Measurements from ENCODE around the gene SLC6A8. TPM values are rescaled to one million over a fixed set of nuclear protein-coding genes. Genes with fewer than 3 reads are reported as not detected.

SLC6A8 gene
- polyA plus RNA-seq, 1 donor = 56.6 TPM

DNA sequence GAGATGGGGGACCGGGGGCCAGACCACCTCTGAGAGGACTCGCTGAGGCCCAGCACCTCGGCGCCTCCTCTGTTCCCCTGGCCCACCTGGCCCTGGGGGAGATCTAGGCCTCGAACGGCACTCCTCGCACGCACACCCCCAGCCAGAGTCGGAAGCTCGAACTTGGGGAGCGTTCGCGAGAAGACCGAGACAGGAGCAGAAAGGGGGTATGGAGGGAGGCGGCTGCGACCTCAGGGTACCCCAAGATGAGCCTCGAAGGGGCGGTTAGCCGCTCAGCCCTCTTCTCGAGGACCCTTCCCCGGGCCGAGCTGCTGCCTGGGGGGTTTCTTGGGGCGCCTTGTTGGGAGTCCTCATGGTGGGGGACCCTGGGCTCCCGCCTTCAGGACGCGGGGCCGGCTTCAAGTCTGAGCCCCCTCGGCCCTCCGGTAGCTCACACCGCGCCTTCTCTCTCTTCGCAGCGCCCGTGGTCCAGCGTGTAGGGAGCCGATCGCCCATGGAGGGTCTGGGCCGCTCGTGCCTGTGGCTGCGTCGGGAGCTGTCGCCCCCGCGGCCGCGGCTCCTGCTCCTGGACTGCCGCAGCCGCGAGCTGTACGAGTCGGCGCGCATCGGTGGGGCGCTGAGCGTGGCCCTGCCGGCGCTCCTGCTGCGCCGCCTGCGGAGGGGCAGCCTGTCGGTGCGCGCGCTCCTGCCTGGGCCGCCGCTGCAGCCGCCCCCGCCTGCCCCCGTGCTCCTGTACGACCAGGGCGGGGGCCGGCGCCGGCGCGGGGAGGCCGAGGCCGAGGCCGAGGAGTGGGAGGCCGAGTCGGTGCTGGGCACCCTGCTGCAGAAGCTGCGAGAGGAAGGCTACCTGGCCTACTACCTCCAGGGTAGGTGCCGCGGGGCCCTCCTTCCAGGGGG lies 40.0 kb upstream of the SLC6A8 start:
- DNase-seq = no peak

DNA sequence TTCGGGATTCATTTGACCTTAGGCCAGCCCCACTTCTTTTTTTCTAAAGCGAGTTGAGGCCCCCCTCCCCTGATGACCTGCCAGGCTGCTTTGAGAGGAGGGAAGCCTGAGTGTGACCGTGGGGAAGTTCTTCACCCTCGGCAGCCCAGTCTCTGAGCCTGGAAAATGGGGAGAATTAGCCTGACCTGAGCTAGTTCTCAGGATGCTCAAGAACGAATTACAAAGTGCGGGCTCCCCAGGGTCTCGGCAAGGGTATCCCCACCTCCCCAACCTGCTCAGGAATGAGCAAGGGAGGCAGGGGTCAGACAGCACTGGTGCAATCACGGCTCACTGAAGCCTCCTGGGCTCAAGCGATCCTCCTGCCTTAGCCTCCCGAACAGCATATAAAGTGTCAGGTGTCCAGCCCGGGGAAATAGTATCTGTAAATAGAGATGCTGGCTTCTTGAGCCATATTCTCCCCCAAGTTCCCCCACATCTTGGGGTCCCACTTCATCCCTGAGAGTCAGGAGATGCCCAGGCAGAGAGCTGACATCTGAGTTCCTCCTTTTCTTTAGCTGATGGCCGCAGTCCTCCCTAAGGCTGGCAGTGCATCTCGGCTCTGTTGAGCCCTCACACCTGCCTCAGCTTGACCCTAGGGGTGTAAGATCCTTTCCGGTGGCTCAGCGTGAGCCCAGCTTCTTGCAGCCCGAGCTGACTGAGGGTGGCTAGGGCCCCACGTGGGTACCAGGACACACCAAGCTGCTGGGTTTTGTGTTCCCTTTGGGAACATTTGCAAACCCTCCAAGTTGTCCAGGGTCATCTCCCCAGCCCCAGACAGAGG lies 39.2 kb upstream of the SLC6A8 start:
- DNase-seq = no peak

DNA sequence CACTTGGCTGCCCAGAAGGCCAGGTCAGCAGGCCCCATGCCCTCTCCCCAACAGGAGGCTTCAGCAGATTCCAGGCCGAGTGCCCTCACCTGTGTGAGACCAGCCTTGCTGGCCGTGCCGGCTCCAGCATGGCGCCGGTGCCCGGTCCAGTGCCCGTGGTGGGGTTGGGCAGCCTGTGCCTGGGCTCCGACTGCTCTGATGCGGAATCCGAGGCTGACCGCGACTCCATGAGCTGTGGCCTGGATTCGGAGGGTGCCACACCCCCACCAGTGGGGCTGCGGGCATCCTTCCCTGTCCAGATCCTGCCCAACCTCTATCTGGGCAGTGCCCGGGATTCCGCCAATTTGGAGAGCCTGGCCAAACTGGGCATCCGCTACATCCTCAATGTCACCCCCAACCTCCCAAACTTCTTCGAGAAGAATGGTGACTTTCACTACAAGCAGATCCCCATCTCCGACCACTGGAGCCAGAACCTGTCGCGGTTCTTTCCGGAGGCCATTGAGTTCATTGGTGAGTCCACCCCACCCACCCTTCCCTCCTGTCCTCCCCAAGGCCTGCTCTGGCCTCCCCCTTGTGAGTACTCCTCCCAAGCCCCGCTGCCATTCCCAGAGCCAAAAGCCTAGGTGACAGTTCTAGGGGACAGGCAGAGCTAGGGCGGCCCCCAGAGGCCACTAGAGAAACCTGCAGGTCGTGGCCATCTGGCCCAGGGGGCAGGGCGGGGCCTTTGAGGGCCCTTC lies 38.4 kb upstream of the SLC6A8 start:
- no peak for DNase-seq

DNA sequence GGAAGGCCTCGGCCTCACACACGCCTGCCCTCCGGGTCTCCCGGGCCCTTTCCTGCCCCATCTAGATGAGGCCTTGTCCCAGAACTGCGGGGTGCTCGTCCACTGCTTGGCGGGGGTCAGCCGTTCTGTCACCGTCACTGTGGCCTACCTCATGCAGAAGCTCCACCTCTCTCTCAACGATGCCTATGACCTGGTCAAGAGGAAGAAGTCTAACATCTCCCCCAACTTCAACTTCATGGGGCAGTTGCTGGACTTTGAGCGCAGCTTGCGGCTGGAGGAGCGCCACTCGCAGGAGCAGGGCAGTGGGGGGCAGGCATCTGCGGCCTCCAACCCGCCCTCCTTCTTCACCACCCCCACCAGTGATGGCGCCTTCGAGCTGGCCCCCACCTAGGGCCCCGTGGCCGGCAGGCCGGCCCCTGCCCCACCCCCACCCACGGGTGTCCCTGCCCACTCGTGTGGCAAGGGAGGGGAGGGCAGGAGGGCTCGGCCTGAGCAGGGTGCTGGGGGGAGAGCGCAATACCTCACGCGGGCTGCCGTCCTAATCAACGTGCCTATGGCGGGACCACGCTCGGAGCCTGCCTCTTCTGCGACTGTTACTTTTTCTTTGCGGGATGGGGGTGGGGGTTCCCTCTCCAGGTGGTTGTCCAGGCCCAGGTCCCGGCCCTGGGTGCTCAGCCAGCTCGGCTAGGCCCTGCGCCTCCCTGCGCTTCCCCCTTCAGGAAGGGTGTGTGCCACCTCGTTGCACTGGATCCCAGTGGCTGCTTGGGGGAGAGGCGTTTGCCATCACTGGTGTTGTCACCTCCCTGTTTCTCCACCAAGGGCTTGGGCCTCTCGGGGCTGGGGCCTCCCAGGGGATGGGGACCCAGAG lies 37.6 kb upstream of the SLC6A8 start:
- no peak for DNase-seq

DNA sequence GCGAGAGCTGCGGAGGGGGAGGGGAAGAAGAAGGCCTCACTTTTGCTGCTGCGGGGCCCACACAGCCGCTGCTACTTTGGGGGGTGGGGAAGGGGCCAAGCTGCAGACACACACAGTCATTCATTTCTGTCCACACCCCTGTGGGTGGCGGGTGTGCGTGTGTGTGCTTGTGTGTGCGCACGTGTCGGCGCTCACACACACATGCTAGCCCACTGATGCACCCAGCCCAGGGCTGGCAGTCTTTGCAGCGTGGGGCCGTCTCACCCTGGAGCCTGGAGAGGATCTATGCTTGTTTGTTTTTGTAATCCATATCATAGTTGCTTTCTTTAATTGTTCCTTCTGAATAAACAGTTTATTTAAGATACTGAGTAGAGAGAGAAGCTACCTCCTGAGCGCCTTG lies 36.8 kb upstream of the SLC6A8 start:
- DNase-seq = no peak

DNA sequence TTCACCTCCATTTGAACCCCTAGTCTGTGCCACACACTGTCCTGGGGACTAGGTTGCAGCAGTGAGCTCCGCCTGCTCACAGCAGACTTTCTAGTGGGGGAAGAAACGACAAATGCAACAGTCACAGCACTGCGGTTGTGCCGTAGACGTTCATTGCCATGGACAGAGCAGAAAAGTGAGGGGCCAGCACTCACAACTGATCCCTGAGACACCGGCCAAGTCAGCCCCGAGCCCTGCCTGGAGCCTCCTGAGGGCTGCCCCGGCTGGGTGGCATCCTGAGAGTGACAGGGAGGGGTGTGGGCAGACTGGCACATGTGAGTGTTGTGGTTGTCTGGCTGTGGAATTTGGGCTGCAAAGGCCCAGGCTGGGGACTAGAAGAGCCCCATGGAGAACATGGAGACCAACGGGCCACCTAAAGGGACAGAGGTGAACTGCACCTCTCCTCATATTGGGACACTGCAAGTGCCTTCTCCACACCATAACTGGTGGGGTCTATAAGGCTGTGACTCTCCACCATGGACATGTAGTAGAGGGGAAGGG lies 36.1 kb upstream of the SLC6A8 start:
- DNase-seq = no peak

DNA sequence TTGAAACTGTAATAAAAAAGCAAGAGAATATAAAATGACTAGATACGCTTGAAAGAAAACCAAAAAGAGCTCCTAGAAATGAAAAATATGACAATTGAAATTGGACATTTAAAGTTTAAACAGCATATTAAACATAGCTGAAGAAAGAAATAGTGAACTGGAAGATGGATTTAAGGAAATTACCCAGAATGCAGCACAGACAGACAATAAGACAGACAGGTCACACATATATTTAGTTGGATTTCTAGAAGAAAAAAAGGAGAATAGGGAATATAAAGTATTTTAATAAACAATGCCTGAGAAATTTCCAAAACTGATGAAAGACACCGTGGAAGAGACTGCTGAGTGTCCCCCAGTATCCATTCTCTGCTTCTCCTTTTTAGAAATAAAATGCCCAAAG lies 34.2 kb upstream of the SLC6A8 start:
- DNase-seq = no peak

DNA sequence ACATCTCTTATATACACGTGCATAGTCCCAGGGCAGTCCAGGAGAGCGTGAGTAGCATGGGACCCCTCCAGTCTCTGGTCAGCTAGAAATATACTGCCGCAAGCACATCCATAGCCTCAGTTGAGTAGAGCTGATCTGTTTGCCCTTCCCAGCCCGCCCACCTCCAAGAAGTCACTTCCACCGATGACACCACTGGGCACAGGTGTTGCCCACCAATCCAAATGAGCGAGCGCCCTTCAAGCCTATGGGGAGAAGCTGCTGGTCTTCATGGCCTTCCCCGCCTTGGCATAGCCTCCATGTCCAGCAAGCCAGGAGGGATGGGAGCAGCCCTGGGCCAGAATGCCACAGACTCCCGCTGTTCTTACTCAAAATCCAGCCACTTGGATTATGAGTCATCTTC lies 30.6 kb upstream of the SLC6A8 start:
- no peak for DNase-seq

DNA sequence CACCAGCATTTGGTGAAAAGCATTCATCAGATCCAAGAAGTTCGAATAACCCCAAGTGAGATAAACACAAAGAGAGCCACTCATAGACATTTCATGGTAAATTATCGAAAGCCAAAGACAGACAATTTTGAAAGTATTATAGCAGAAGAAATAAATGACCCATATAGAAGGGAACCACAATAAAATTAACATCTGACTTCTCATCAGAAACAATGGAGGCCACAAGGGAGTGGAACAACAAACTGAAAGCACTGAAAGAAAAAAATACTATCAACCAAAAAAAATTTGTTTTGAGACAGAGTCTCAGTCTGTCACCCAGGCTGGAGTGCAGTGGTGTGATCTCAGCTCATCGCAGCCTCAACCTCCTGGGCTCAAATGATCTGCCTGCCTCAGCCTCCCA lies 28.5 kb upstream of the SLC6A8 start:
- DNase-seq = no peak

DNA sequence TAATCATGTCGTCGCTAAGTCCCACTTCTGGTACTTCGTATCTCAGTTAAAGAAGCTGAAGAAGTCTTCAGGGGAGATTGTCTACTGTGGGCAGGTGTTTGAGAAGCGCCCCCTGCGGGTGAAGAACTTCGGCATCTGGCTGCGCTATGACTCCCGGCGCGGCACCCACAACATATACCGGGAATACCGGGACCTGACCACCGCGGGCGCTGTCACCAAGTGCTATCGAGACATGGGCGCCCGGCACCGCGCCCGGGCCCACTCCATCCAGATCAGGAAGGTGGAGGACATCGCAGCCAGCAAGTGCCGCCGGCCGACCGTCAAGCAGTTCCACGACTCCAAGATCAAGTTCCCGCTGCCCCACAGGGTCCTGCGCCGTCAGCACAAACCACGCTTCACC lies 25.5 kb upstream of the SLC6A8 start:
- DNase-seq = no peak

DNA sequence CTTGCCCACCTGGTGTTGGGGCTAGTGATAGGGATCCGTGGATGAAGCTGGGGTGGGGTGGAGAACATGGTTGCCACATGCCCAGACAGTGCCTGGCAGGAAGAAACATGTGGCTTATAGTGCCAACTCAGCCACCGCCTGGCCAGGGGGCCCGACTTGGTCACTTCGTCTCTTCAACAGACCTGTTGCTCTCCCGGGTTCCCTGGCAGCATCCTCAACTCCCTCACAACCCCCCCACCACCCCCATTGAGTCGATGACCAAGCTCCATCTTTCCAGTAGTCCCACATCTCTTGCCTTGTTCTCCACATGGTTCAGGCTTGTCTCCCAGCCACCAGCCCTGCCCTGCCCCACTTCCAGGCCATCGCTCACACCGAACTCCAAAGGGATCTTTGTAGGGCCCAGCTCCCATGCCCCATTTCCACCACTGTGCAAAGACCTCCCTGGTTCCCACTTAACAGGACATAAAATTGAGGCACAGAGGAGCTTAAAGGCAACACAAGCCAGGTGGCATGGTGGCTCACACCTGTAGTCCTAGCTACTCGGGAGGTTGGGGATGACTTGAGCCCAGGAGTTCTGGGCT lies 21.9 kb upstream of the SLC6A8 start:
- DNase-seq = no peak

DNA sequence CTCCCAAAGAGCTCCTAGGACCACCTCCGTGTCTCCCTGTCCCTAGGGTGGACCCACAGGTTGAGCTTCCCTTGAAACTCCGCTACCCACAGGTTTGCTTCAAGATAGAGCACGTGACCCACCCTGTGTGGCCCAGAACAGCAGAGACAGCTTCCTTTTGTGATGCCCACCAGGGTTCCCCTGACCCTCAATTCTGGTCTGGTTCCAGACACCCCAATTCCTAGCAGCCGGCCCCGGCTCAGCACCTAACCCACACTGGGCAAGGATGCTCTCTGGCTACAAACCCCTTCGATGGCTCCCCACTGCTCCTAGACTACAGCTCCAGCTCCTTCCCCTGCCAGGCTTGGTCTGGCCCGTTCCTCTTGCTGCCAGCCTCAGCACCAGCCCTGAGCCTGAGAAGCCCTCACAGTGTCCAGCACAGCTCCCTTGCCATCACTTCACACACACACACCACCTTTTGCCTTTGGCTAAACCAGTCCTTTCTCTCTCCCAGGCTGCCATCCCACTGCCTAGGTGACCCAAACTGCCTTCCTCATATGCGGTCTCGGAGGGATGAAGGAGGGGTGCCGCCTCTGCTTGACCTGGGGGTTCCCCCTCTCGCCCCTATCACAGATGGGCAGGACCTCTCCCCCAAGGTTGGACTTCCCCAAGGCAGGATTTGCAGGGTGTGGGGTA lies 20.3 kb upstream of the SLC6A8 start:
- no peak for DNase-seq

DNA sequence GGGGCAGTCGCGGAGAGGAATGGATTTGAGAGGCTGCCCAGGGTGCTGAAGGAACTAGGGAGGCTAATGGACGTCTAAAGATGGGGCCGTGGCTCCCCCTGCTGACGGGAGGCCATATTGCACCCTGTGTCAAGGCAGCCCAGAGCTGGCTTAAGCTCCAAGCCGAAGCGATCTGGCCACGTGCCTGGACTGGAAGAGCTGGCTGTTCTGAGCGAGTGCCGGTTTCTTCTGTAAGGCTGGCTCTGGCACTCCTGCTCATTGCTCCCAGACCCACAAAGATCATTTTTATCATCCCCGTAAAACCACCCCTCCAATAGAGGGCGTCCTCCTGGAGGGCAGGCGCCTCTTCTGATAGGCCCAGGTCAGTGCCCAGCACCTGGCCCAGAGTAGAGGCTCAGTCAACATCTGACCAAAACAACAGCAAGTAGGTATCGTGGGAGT lies 19.8 kb upstream of the SLC6A8 start:
- DNase-seq = peak; percentile 78

DNA sequence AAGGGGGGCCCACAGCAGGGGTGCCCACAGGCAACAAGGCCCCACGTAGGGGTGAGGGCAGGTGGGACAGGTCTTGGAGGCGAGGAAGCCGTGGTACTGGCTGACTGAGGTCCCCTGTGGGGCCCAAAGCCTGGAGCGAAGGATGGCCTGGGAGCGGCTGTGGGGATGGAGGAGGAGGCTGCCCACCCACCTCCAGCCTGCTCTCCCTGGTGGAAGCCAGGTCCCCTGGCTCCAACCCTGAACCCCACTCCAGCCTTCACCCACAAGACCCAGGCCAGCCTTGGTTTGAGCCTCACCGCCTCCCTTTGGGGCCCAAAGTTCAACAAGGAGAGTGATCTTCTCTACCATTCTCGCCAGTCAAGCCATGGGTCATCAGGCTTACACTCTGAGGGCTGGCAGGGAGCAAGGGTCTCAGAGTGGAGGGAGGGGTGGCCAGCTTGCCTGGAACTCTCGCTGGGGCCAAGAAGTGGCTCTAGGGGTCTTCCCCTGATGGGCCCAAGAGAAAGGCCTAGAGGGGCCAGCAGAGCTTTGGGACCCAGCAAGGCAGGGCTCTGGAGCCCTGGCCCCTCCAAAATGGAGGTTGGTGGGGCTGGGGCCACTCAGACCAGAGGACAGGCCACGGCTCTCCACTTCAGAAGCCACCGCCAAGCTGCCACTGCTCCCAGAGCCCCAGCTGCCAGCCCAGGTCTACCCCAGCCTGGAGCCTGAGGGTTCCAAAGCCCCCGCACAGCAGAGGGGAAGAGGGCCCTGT lies 19.1 kb upstream of the SLC6A8 start:
- no peak for DNase-seq

DNA sequence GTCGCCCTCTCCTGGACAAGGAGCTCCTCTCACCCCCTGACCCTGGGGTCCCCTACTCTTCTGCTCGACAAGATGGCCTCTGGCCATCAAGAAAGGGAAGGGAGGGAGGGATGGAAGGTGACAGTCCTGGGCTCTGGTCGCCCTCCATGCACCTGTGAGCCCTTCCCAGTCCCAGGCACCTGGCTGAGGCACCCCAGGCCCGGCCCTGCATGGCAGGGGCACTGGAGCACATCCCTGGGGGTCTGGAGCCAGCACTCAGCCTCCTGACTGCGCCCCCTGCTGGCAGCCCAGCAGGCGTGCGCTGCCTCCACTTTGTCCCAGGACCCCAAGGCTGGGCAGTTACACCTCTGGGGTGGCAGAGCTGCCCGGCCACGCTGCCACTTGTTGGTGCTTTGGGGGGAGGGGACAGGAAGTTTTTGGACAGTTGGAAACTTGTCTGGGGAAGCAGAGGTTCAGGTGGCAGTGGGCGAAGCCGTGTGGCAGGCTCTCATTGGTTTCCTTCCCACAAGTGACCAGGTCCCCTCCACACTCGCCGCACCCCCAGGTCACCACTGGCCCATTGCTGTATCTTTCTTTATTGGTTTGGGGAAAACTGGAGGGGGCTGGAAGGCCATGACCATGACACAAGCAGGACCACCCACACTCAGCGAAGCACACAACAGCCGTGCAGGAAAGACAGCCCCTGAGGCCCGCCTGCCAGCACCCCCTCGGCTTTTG lies 18.4 kb upstream of the SLC6A8 start:
- no peak for DNase-seq

DNA sequence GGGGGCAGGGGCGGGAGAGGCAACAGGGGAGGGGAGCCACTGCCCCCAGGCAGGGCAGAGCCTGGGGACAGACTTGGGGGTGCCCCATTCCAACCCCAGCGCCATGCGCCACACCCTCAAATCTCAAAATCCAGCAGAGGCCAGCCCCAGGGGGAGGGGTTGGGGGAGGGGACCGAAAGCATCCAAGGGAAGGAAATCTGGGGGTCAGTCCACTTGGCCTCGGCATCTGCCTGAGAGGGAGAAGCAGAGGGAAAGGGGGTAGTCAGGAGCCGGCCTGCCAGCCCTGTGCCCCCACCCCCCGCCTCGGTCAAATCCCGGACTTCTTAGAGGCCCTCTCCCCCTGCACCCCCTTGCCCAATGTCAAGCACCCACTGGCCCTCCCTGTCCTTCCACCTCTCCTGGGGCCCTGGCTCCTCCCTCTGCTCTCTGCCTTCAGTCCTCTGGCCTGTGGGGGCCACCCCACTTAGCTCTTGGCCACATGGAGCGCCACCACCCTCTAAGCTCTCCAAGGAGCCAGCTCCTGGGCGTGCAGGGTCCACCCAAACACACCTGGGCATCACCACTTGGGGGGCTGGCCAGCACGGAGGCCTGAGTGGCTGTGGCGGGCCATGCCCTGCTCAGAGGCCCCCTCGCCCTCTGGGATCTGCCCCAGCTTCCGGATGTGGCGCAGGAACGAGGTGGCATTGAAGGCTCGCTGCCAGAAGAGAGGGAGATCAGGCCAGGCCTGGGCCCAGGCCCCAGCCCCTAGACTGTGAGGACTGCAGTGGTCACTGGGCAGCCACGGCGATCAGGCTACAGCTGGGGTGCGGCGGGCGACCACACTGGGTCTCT lies 17.6 kb upstream of the SLC6A8 start:
- DNase-seq = no peak

DNA sequence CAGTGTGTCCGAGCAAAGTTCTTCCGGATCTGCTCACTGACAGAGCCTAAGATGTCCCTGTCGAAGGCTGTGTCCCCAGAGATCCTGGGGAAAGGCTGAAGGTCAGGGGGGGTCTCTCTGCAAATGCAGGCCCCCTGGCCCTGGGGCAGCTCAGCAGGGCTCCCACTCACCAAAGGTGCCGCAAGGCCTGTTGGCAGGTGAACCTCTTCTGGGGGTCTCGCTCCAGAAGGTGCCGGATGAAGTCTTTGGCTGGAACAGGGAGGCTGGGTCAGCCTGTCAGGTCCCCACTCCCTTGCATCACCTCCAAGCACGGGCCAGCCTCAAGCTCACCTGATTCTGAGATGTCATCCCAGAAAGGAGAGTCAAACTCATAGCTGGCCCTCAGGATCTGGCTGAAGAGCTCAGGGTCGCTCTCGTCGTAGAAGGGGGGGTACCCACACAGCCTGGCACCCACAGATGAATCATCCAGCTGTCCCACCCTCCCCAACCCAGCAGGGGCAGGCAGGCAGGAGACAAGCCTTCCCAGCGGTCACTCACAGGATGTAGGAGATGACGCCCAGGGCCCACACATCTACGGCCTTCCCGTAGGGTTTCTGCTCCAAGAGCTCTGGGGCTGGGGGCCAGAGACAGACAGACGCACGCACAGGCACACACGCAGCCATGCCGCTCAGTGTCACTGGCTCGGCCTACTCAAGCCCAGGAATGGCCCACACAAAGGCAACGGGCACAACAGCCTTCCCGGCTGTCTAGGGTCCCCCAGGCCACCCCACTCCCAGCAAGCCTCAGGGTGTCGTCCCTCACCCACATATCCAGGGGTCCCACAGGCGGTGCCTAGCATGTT lies 16.8 kb upstream of the SLC6A8 start:
- DNase-seq = no peak

All from left kidney (tissue), 2 donors.